ENCODE data around the gene SERTAD1.

Gene SERTAD1, protein sequence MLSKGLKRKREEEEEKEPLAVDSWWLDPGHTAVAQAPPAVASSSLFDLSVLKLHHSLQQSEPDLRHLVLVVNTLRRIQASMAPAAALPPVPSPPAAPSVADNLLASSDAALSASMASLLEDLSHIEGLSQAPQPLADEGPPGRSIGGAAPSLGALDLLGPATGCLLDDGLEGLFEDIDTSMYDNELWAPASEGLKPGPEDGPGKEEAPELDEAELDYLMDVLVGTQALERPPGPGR

GRCh38 chr19:40425450-40426287 is at the start of gene SERTAD1:
Gene SERTAD1 (minus strand): TSS chr19:40425992. CDS start chr19:40423546, 2,446 bp downstream.
- Histone ChIP-seq H3K4me1 (ENCODE audit: control insufficient read depth, insufficient read depth, low read length) (peaks cover 5% of the 10 kb centered on the region; the same call in 1 of the 2 replicates), H3K4me3 (ENCODE audit: low read depth, low read length) (peak within 1 kb of the TSS; percentile 70)

DNA sequence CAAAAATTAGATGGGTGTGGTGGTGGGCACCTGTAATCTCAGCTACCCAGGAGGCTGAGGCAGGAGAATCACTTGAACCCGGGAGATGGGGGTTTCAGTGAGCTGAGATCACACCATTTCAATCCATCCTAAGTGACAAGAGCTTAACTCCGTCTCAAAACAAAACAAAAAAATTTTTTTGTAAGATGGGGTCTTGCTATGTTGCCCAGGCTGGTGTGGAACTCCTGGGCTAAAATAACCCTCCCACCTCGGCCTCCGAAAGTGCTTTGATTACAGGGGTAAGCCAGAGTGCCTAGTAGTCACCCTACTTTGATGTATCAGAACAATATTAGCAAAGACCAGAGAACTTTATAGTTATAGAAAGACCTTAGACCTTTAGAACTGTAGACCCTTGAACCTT is 48.9 kb upstream of the SERTAD1 start:
- H3K4me3 ChIP-seq (ENCODE audit: low read depth, low read length) = no peak overlapping the region
- H3K27me3 ChIP-seq (ENCODE audit: control insufficient read depth, insufficient read depth, low read length) = peaks cover 6% of the 10 kb centered on the region; the same call in 1 of the 2 replicates
- H3K4me1 ChIP-seq (ENCODE audit: control insufficient read depth, insufficient read depth, low read length) = no peaks in the 10 kb centered on the region
- no peak overlapping the region for H3K27ac ChIP-seq (ENCODE audit: low read depth, low read length)
- no peaks in the 10 kb centered on the region for H3K9me3 ChIP-seq (ENCODE audit: control insufficient read depth, insufficient read depth, low read depth, low read length)
- no peak overlapping the region for H3K9ac ChIP-seq (ENCODE audit: low read length)
- H3K36me3 ChIP-seq (ENCODE audit: control insufficient read depth, insufficient read depth, low read length) = no peaks in the 10 kb centered on the region

More at GRCh38 chr19:40425450-40426287, at the start of gene SERTAD1:
- Histone ChIP-seq H3K27ac (ENCODE audit: low read depth, low read length) (peak within 1 kb of the TSS; percentile 84; the same call in 1 of the 2 replicates), H3K27me3 (ENCODE audit: control insufficient read depth, insufficient read depth, low read length) (no peaks in the 10 kb centered on the region), H3K9ac (ENCODE audit: low read length) (peak within 1 kb of the TSS; percentile 91), H3K36me3 (ENCODE audit: control insufficient read depth, insufficient read depth, low read length) (peaks cover 12% of the 10 kb centered on the region), H3K9me3 (ENCODE audit: control insufficient read depth, insufficient read depth, low read depth, low read length) (no peaks in the 10 kb centered on the region)

GRCh38 chr19:40472516-40472915 is 46.7 kb upstream of the SERTAD1 start:
- no peak overlapping the region for H3K9ac ChIP-seq (ENCODE audit: low read length)
- H3K9me3 ChIP-seq (ENCODE audit: control insufficient read depth, insufficient read depth, low read depth, low read length) = no peaks in the 10 kb centered on the region
- peaks cover 16% of the 10 kb centered on the region for H3K27me3 ChIP-seq (ENCODE audit: control insufficient read depth, insufficient read depth, low read length)

DNA sequence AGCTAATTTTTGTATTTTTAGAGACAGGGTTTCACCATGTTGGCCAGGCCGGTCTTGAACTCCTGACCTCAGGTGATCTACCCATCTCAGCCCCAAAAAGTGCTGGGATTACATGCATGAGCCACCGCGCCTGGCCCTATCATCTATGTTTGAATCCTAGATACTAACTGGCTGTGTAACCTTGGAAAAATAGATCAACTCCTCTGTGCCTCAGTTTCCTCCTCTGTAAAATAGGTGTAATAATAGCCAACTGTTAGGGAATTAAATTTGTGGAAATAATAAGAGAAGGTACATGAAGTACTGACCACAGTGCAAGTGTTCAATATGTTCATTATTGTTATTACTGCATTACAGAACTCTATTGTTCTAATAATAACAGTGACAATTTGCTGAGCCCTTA is 45.3 kb upstream of the SERTAD1 start:
- no peak overlapping the region for H3K4me3 ChIP-seq (ENCODE audit: low read depth, low read length)
- H3K4me1 ChIP-seq (ENCODE audit: control insufficient read depth, insufficient read depth, low read length) = peaks cover 7% of the 10 kb centered on the region
- H3K27me3 ChIP-seq (ENCODE audit: control insufficient read depth, insufficient read depth, low read length) = peaks cover 29% of the 10 kb centered on the region
- H3K36me3 ChIP-seq (ENCODE audit: control insufficient read depth, insufficient read depth, low read length) = no peaks in the 10 kb centered on the region
- H3K27ac ChIP-seq (ENCODE audit: low read depth, low read length) = no peak overlapping the region
- no peak overlapping the region for H3K9ac ChIP-seq (ENCODE audit: low read length)
- H3K9me3 ChIP-seq (ENCODE audit: control insufficient read depth, insufficient read depth, low read depth, low read length) = no peaks in the 10 kb centered on the region

More at GRCh38 chr19:40472516-40472915, 46.7 kb upstream of the SERTAD1 start:
- Histone ChIP-seq H3K27ac (ENCODE audit: low read depth, low read length) (no peak overlapping the region), H3K36me3 (ENCODE audit: control insufficient read depth, insufficient read depth, low read length) (no peaks in the 10 kb centered on the region), H3K4me3 (ENCODE audit: low read depth, low read length) (no peak overlapping the region), H3K4me1 (ENCODE audit: control insufficient read depth, insufficient read depth, low read length) (no peaks in the 10 kb centered on the region)

DNA sequence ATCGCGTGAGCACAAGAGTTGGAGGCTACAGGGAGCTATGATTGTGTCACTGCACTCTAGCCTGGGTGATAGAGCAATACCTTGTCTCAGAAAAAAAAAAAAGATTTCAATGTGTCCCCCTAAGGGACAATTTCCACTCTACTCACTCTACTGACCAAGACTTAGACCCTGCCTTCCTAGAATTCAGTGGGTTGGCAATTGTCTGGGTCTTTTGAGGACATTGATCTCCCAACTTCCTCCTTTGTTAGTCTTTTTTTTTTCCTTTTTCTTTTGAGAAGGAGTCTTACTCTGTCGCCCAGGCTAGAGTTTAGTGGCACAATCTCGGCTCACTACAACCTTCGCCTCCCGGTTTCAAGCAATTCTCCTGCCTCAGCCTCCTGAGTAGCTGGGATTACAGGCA is 43.2 kb upstream of the SERTAD1 start:
- H3K9me3 ChIP-seq (ENCODE audit: control insufficient read depth, insufficient read depth, low read depth, low read length) = no peaks in the 10 kb centered on the region
- no peaks in the 10 kb centered on the region for H3K36me3 ChIP-seq (ENCODE audit: control insufficient read depth, insufficient read depth, low read length)
- H3K9ac ChIP-seq (ENCODE audit: low read length) = no peak overlapping the region
- no peak overlapping the region for H3K4me3 ChIP-seq (ENCODE audit: low read depth, low read length)
- H3K4me1 ChIP-seq (ENCODE audit: control insufficient read depth, insufficient read depth, low read length) = peaks cover 17% of the 10 kb centered on the region
- H3K27me3 ChIP-seq (ENCODE audit: control insufficient read depth, insufficient read depth, low read length) = peaks cover 32% of the 10 kb centered on the region
- H3K27ac ChIP-seq (ENCODE audit: low read depth, low read length) = no peak overlapping the region

- H3K27ac ChIP-seq (ENCODE audit: low read depth, low read length) = no peak within 1 kb of the TSS
- H3K27me3 ChIP-seq (ENCODE audit: control insufficient read depth, insufficient read depth, low read length) = peaks cover 32% of the 10 kb centered on the region
- peak within 1 kb of the TSS; percentile 97 for H3K4me3 ChIP-seq (ENCODE audit: low read depth, low read length)
- no peaks in the 10 kb centered on the region for H3K36me3 ChIP-seq (ENCODE audit: control insufficient read depth, insufficient read depth, low read length)
- H3K4me1 ChIP-seq (ENCODE audit: control insufficient read depth, insufficient read depth, low read length) = peaks cover 17% of the 10 kb centered on the region
- H3K9me3 ChIP-seq (ENCODE audit: control insufficient read depth, insufficient read depth, low read depth, low read length) = no peaks in the 10 kb centered on the region
- no peak within 1 kb of the TSS for H3K9ac ChIP-seq (ENCODE audit: low read length)
Observed at GRCh38 chr19:40466985-40467734, 41.4 kb upstream of the SERTAD1 start, which contains the start of gene SPTBN4. Gene SPTBN4 (plus strand): TSS chr19:40467001. CDS start chr19:40472622, 5,621 bp downstream.

DNA sequence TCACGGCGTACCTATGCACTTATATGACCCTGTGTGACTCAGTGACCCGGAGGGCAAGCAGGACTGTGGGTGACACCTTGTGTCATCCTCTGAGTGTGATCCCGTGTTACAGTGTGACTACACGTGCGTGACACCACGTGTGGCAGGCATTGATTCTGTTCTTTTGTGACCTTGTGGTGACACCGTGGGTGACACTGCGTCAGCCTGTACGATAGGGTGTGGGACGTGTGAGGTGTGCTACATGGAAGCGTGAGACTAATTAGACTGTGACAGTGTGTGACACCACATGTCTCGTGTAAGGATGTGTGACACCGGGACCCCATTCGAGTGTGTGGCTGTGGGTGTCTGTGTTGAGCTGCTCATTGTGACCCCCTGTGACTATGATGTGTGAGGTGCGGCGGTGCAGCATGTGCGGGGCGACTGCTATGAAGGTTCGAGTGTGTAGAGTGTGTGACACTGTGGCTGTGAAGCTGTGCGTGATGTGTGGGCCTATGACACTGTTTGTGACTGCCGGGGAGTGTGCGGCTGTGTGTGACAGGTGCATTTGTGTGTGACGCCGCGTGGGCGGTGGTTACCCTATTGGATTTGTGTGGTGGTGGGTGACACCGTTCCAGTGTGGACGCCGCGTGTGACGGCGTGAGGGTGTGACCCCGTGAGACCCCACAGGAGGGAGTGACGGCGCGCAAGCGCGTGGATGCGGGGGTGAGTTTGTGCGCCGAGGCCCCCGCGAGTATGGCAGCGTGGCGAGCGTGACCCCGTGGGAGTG is 40.6 kb upstream of the SERTAD1 start:
- H3K36me3 ChIP-seq (ENCODE audit: control insufficient read depth, insufficient read depth, low read length) = no peaks in the 10 kb centered on the region
- no peak overlapping the region for H3K27ac ChIP-seq (ENCODE audit: low read depth, low read length)
- H3K27me3 ChIP-seq (ENCODE audit: control insufficient read depth, insufficient read depth, low read length) = peaks cover 32% of the 10 kb centered on the region
- H3K4me1 ChIP-seq (ENCODE audit: control insufficient read depth, insufficient read depth, low read length) = peaks cover 17% of the 10 kb centered on the region
- H3K9me3 ChIP-seq (ENCODE audit: control insufficient read depth, insufficient read depth, low read depth, low read length) = no peaks in the 10 kb centered on the region
- peak overlapping the region; percentile 97 for H3K4me3 ChIP-seq (ENCODE audit: low read depth, low read length)
- no peak overlapping the region for H3K9ac ChIP-seq (ENCODE audit: low read length)

DNA sequence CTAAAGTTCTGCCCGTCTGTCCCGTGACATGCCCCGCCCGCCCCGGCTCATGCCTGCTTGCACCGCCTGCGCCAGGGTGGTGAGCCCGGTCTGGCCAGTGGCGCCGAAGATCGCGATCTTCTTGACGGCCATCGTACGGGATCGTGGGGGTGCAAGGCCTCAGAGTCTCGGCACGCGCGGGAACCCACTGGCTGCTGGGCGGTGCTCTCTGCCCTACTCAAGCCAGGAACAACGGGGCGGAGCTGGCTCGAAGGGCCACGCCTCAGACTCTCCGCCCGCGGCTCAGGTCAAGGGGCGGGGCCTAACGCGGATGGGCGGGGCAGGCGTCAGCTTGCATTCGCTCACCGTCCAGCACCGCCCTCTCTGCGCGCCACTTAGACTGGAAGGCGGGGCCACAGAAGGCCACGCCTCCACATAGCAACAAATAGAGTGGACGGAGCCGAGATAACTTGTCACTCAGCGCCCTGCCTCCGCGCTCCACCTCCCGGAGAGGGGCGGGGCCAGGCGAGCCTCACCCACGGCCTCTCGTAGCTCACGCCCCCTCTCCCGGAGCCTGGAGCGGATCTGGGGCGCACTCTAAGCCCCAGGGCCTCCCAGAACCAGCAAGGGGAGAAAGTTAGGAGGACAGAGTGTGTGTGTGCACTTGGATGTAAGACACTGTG is 39.9 kb upstream of the SERTAD1 start, which contains the start of gene BLVRB:
Gene BLVRB, minus strand, starts transcription at position 189 of the 662 bp plus-strand sequence. Its CDS starts 57 bp downstream, at position 132.
- Histone ChIP-seq H3K36me3 (ENCODE audit: control insufficient read depth, insufficient read depth, low read length) (no peaks in the 10 kb centered on the region), H3K9me3 (ENCODE audit: control insufficient read depth, insufficient read depth, low read depth, low read length) (no peaks in the 10 kb centered on the region), H3K4me1 (ENCODE audit: control insufficient read depth, insufficient read depth, low read length) (peaks cover 17% of the 10 kb centered on the region), H3K4me3 (ENCODE audit: low read depth, low read length) (peak within 1 kb of the TSS; percentile 97), H3K27ac (ENCODE audit: low read depth, low read length) (peak within 1 kb of the TSS; percentile 56; the same call in 1 of the 2 replicates), H3K27me3 (ENCODE audit: control insufficient read depth, insufficient read depth, low read length) (peaks cover 32% of the 10 kb centered on the region), H3K9ac (ENCODE audit: low read length) (peak within 1 kb of the TSS; percentile 63)

DNA sequence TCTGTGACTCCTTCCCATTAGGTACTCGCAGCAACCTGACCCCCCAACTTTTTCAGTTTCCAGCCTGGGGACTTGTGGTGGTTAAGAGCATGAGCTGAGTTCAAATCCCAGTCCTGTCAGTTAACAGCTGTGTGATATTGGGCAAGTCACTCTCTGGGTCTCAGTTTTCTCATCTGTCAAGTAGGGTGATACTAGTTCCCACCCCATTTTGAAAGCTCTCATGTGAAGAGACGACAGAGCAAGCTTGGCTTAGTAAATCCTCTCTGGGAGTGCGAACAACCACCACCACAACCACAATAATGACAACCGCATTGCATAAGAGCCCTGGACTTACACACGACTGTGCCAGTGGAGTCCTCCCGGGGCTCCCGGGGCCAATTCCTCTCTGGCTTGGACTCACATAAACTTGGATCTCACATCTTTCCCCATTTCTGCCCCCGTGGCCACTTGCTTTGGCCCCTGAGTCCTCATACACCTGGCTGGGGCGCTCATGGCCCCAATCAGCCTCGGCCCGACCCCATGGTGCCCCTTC is 39.3 kb upstream of the SERTAD1 start:
- Histone ChIP-seq H3K9me3 (ENCODE audit: control insufficient read depth, insufficient read depth, low read depth, low read length) (no peaks in the 10 kb centered on the region), H3K4me3 (ENCODE audit: low read depth, low read length) (peak overlapping the region; percentile 97), H3K27ac (ENCODE audit: low read depth, low read length) (peak overlapping the region; percentile 56; the same call in 1 of the 2 replicates), H3K36me3 (ENCODE audit: control insufficient read depth, insufficient read depth, low read length) (no peaks in the 10 kb centered on the region), H3K4me1 (ENCODE audit: control insufficient read depth, insufficient read depth, low read length) (peaks cover 17% of the 10 kb centered on the region), H3K9ac (ENCODE audit: low read length) (peak overlapping the region; percentile 63), H3K27me3 (ENCODE audit: control insufficient read depth, insufficient read depth, low read length) (peaks cover 32% of the 10 kb centered on the region)

Data from HUES6 (cell line).